Stimulated activated CD4-positive, alpha-beta T cell treated with anti-CD3 and anti-CD28 coated beads, Interleukin-2, amount 100 ng/mL, for 48 hours (primary cell): ENCODE results near the gene ADAMTS2.

Source experiments
- DNase-seq, 2 donors: peaks; one replicate each; pipeline ENCODE4 v3.0.0-alpha.2; 2020

ADAMTS2 gene

DNA sequence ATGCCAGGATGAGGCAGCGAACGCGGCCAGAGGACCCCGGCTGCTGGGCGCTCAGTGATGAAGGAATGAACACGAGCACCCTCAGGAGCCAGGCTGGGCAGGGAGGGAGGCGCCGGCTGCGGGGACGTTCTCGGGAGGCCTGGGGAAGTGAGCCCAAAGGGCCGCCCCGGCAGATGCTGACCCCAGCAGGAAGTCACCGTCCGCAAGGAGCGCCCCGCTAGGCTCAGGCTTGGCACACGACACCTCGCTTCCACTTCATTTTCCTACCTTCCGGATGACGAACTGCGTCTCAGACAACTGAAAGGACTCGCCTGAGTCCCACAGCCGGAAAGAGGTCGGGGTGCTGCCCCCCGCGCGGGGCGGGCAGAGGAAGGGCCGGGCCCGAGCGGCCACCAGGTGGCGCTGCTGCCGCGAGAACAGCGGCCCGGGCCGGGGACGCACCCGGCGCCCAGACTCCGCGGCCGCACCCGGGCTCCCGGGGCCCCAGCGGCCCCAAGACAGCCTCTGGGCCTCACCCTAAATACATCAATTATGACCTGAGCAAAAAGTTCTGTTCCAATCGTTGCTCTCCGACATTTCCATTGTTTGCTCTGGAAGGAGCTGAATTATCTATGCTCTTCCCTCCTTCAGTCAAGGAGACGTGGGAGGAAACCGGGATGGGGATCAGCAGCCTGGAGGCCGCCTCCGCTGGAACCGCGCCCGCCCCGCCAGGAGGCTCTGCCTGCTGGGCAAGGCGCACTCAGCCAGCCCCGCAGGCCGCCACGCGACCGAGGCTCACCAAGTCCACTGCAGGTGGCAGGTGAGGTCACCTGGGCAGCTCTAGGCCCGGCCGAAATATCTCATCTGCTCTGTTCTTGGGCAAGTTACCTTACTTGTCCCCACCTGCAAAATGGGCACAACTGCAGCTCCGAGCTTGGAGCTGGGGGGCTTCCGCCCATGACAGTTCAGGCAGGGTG is 178.1 kb downstream of the ADAMTS2 start:
- DNase-seq = peak; percentile 50 to 79

DNA sequence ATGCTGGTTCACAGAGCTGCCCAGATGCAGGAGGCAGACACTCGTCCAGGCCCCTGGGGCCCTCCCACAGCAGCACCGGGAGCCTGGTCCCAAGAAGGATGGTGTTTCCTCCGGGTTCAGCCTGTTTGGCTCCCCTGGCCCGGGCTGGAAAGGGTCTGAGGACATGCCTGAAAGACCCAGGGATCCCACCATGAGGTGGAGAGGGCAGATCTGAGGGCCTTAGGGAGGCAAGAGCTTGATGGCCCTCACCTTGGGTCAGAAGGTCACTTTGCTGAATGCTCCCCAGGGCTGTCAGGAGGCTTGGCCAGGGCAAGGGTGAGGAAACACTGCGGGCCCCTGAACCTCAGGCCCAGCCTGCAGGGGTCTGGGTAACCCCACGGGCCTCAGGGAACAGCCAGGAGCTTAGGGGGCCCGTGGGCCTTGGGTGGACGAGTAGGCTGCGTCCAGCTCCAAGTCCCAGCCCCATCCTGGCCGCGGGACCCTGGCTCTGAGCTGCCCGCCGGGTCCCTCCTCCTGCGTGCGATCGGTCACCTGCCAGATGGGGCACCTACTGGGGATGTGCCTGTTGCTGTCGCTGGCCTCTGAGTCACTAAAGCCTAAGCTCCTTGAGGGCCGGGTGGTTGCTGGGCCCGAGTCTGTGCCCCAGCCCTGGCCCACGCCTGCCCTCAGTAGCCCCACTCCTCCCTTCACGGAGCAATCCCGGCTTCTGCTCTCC is 178.9 kb downstream of the ADAMTS2 start:
- no peak for DNase-seq

DNA sequence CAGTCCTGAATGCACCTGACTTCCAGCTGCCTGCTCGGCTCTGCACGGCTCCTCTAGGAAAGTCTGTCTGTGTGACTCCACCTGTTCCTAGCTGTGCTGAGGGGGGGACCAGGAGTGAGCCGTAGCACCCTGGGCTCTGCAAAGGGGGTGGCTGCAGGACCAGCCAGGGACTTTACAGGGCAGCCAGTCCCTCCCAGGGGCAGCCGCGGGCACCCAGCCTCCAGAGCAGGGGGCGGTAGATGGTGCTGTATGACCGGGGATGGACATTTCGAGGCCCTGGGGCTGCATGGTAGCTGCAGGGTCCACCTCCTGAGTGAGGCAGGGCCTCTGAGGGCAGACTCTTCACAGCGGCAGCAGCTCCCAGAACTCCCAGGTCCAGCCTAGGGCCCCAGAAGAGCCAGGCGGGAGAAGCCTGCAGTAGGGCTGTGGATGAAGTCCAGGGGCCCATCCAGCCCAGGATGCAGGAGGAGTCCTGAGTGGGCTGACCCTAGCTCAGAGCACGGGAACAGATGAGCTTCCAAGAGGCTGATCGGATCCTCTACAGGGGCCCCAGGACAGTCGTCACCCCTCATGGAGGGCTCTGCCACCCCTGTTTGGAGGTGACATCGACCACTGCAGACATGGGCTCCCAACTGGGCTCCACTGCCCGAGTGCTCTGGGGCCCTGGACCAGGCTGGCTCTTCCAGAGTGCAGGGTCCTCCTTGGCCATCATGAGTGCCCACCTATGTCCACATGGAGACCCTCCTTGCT is 179.7 kb downstream of the ADAMTS2 start:
- DNase-seq = no peak

DNA sequence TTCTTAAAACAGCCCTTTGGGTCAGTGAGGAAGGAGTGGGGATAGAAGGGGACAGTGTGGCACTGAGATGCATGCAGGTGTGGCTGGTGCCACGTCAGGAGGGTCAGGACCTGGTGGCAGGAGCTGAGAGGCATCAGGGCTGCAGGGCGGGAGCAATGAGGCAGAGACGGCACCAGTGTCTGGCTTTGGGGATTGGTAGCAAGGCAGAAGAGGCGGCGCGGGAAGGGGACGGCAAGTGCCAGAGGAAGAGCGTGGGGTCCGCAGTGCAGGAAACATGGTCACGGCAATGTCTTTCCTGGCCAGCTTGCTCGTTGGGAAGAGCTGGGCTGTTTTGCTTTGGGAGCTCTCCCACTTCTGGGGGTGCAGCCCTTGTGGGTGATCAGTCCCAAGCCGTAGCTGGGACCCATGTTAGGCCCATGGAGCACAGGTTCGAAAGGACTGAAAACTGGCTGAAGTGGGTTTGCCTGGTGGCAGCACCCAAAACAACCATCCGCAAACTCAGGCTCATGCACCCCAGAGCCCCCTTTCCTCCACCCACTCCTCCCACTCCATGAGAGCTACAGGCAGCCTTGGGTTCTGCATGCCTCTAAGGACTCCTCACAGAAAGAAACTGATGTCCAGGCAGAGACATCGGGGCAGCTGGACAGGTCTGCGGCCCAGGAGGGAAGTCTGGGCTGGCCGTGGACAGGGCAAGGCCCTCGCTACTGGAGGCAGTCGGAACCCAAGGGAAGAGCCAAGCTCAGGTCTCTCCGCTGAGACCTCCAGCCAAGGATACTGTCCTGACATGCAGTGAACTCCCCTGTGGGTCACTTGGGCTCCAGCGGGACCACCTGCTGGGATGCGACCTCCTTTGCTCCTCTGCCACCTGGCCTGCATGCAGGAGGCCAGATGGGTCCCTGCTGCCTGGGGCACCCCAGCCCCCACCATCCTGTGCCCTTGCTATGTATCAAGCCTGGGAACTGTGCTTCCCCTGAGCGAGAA is 180.6 kb downstream of the ADAMTS2 start:
- no peak for DNase-seq

DNA sequence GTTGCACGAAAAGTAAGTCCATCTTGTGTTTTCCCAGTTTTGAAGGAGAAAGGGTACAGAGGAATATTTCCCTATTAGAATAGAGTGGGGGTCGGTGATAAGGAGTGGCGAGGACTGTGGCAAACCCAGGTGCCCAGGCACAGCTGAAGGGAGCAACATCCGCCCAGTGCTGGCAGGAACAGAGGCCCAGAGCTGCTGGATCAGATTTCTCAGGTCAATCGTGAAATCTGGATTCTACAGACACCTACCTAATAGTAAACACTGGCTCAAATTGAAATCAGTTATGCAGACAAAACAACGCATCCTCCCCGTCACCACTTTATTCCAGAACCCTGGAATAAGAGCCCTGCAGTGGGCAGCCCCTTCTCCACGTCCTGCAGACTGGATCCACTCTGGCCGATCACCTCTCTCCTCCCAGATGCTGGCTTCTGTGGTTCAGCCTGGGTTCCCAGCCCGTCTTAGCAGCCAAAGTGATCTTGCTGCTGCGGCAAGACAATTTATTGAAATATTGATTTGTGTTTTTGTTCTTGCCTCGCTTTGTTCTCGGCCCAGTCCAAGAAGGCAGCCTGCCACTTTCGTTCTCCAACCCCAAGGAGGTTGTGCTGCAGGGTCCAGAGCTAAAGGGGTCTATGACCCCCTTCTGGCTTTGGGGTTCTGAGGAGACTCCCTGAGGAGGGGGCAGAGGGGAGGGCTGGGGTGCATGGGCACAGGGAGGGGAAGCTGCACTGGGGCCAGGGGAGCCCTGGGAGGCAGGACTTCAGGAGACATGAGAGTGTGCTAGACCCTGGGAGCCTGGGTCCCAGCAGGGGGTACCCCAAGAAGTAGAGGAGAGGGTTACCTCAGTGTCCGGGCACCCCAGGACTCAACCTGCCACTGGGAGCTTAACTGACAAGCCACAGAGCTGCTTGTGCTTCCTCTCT is 181.8 kb downstream of the ADAMTS2 start:
- DNase-seq = no peak

DNA sequence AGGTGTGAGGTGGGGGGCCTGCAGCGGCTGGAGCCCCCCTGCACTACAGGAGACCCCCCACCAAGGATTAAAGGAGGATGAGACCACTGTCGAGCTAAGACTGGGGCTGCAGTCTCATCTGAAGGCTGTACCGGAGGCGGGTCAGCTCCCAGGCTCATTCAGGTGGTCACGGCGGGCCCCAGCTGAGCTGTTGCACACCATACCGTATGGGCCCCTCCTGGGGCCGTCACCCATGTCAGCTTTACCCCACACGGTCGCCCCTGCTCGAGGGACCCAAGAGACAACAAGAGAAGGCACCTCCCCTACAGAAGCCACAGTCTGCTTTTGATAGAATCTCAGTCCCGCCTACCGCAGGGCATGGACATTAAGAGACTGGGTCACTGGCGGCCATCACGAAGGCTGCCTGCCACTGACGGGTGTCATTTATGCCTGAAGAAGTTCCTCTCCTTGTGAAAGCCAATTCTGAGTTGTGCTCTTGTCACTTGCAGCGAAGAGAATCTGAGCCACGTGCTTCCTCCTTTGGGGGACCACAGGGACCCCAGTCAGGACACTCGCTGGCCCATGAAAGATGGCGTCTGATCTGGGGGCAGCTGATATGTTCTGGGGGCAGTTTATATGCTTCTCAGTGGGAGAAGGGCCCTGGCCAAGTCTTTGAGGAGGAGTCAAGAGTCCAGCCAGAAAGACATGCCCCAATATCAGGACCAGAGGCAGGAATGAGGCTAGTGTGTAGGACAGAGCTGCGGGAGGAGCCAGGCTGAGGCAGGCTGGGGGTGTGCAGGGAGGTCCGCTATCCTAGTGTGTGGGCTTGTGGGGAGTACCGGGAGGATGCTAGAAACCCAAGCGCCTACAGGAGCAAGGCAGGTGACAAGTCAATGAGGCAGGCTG is 182.7 kb downstream of the ADAMTS2 start:
- DNase-seq = no peak

DNA sequence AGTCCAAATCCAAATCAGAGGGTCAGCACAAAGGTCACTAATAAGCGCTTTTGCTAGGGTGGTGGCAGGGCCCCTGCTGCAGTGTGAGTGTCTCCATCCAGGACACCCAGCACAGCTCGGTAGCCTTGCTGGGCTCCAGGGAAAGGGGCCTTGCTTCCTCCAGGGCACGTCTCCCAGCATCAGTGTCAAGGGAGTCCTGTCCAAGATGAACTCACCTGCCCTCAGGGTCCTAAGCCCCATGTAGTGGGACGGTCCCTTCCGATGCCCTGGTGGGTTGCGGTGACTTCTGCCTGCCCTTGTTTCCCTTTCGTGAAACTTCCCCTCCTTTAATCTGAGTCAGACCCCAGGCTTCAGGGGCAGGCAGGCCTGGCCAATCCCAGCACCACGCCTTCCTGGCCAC is 183.4 kb downstream of the ADAMTS2 start:
- DNase-seq = no peak

DNA sequence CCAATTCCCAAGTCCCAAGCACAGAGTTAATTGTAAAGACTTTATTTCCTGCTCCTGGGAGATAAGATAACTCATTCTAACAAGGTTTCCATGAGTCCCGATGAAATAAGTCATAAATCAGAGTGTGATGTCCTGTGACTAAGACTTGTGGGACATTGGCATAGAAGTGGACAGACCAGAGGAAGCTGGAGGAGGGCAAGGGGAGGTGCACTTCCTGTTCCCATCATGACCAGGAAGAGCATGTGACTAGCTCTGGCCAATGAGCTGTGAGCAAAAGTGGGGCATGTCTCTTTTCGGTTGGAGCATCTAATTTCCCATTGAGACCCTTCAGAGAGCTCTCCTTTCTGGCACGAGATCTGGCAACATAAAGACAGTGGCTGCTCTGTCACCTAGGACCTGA is 184.7 kb downstream of the ADAMTS2 start:
- no peak for DNase-seq

DNA sequence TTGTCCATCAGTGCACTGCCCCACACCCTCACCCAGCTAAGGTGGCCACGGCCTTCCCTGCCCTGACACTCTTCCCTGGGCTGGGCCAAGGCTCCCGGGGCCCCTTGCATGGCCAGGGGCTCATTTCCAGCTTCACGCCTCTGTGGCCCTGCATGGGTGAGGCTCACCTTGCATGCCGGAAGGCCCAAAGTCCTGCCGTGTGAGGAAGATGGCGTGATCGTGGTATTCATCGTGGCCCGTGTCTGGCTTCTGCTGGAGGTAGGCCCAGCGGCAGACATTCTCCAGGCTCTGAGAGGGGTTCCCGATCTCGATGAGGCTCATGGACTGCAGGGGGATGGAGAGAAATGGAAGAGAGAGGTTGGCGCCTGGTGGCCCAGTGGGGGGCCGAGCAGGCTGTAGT is 186.7 kb downstream of the ADAMTS2 start:
- DNase-seq = no peak

DNA sequence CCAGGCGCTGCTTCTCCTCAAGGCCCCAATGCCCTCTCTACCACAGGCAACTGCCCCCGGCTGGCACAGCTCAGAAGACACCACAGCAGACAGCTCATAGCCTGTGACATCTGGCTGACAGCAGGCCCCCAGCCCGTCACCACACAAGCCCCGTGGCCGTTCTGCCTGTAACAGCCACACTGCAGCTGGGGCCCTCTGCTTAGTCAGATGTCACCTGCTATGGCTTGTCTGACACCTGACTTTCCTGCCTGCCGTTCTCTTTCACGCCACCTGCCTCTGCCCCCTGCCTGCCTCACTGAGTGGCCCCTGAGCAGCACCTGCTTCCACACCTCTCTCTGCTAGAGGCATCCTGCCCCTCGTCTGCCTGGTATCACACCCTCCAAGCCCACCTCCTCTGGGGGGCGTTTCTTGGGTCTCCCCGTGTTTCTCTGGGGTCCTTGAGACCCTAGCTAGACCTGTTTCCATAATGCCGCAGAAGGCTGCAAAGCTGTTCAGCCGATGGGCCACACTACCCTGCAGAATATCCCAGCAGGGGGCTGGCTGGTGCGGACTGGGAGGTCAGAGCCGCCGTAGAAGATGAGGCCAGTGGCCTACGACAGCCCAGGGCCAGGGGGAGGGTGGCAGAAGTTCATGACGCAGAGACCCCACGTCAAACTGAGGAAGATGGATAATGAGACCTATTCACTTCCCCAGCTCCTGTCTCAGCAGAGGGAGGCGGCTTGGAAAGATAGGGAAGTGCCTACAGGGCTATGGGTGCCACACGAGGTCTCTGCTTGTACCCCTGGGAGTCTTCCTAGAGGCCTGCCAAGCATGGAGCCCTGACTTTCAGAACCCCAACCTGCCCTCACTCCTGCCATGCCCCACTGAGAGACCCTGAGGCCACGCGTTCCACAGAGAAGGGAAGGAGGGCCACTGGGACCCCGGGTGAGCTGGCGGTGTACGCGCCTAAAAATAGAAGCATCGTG is 190.0 kb downstream of the ADAMTS2 start:
- no peak for DNase-seq

DNA sequence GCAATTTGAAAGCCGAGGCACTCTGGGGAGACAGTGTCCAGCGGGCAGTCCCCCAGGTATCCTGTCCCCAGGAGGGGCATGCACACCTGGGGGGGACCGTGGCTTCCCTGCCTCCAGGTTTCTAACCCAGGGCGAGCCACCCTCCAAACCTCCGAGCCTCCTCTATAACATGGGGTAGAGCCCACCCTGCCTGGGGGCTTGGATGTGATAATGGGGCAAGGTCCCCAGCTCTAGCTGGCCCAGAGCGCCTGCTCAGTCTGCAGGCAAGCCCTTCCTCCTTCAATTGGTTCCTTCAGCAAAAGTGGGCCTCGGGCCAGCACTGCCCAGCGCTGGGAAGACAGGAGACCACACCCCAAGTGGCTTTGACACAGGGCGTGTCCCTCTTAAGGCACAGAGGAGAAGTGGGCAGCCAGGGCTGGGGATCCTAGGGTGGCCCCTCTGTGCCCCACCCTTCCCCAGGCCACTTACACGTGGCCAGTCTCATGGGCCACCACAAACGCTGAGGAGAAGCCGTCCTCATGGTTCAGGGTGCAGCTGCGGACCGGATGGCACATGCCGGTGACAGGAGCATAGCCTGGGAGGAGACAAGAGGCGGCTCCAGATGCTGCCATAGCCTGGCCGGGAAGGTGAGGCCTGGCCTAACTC is 190.8 kb downstream of the ADAMTS2 start:
- DNase-seq = no peak

DNA sequence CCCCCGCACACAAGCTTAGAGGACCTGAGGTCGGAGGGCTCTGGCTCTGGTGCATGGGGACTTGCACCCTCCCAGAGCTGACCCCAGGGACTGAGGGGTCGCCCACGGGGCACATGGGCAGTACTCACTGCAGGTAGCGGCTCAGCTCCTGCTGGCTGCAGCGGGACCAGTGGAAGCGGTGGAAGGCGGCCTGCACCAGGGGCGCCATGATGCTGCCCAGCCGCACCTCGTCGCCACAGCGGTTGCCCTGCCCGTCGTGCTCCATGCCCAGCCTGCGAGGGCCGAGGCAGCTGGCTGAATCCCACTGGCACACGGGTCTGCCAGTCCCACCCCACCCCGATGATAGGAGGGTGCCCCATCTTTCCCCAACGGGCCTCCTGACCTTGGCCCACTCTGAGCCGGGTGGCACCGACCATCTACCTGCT is 191.3 kb downstream of the ADAMTS2 start:
- DNase-seq = no peak

DNA sequence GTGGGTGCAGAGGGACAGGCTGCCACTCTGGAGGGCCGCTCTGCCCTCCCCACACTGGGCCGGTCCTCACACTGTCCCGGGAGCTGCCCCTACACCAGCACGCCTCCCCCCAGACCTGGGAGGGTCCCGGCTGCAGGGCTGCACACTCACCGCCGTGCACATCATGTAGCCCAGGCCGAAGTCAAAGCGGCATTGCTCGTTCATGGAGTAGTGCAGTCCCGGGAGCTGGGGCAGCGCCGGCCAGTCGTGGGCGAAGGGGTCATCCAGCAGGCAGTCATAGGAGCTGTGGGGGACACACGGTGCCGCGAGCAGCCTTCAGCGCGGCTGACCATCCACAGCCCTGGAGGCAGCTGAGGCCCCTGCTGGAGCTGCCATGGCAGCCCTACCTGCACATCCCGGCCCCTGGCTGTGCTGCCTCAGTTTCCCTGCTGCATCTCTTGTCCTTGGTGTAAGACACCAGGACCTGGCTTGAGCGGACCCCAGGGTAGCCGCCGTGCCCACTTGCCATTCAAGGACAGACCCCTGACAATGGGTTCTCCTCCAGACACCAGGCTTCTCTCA is 191.8 kb downstream of the ADAMTS2 start:
- no peak for DNase-seq

DNA sequence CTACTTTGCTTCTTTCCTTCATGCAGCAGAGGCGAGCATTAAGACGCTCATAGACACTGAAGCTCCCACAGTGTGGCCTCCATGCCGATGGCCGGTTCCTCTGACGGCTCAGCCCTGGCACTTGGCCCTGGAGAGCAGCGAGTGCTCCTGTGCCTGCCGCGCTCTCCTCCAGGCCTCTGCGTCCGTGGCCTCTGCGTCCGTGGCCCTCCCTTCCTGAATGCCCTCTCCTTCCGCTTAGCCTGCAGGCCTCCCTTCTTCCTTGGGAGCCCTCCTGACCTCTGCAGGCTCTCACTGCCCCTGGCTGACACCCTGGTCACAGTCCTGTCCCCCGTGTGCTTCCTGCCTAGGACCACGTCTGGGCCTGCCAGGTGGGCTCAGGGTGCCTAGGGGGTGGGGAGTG is 192.3 kb downstream of the ADAMTS2 start:
- DNase-seq = no peak

DNA sequence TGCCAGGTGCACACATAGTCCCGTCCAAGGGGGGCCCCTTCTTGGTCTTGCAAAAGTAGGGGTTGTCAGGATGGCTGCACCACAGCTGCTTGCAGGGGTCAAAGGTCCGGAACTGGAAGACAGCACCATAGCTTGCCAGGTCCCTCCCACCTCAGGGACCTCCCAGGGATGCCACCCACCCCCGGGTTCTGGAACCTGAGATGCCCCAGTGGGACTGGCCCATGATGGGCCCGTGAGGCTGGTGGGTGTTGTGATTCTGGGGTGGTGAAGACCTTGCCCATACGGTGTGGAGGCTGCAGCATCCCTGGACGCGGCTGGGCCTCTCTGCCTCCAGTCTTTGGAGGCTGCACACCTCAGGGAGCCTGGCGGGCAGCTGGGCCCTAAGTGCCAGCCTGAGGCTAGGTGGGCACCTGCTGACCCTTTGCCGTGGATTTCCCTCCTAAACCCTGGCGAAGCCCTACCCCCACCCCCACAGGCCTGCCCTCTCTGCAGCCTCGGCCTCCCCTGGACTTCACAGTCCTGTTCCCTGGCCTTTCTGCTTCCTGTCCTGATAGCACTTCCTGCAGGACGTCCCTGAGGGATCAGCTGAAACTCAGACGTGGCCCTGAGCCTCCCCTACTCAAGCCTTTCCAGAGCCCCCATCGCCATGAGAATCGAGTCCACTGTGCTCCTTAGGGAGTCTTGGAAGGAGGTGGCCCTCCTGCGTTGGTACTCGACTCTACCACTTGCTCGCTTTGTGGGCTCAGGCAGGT is 192.9 kb downstream of the ADAMTS2 start:
- DNase-seq = no peak

DNA sequence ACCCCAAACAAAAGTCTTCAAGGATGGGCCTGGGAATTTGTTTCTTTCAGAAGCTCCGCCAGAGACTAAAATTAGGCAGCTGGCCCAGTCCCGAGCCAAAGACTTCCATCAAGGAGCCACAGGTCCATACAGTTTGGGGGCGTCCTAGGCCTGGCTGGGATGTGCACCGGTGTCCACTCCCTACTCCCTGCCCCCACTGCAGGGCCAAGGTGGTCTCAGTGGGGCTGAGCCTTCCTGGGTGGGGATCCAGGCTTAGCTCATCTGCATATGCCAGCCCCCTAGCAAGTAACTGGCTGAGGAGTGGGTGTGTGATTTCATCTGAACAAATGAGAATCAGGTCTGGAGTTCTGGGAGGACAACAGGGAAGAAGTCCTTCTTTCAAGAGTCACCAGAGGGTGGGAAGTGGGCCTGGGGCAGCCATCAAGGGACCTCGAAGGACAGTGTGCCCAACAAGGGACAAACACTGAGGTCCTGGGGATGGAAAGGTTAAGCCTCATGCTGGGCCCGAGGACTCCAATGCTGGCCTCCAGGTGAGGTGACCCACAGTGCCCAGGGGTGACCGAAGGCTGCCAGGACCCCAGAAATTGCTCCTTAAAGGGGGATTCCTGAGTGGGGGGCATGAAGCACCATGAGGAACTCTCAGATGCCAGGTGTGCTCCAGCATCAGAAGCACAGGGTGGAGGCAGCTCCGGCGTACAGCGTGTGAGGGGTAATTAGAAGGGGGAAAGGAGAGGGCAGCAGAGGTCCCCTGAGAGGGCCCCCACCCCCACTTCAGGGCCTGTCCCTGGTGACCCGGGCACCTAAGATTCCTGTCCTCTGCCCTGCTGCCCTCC is 193.8 kb downstream of the ADAMTS2 start:
- no peak for DNase-seq
